GM10847 (cell line): ENCODE measurements around the gene ZFY.

Experiments used
- POLR2A ChIP-seq: IDR thresholded peaks from 2 replicates; pipeline ENCODE4 v1.6.1; 2011; ENCODE audit not compliant: insufficient read length; ENCODE audit errors: extremely low read depth

Gene ZFY

DNA sequence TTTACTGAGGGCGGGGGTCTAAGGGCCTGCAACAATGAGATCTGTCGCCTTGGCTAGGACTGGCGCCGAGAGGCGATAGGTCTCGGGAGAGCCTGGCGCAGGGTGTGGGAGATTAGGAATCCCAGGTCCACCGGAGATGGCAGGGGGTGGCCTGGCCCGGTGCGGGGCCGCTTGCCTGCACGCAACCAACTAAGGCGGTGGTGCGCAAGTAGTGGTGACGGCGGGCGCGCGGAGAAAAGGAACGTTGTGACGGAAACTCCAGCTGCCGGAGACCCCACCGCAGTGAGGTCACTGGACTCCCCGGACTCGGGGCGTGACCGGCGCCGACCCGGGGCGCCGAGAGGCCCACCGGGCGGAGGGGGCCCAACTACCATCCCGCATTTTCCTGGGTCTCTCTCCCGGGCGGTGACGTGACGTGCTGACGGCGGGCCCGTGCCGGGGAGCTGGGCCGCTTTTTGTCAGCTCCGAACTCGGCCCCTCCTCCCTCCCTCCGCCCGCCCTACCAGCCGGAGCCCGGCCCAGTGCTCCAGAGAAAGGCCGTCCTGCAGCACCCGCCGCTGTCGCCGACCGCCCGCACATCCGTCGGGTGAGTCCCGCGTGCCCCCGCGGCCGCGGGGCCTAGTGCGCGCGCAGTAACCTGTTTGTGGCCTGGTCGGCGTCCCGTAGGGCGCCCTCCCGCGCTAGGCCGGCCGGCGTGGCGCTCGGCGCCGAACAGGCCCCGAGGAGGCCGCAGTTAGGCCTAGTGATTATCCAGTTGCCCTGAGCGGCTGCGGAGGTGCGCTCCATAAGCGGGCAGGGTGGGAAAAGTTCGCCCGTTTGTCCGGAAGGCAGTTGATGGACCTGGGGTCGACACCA lies at the start of gene ZFY:
ZFY (plus strand) TSS at position 521 of the 855 bp plus-strand sequence. CDS start 18,556 bp downstream, outside the sequence.
- TF ChIP-seq POLR2A, result no peak

GRCh38 chrY:2885880-2886279 lies 49.3 kb upstream of the ZFY start:
- TF ChIP-seq POLR2A, result no peak

DNA sequence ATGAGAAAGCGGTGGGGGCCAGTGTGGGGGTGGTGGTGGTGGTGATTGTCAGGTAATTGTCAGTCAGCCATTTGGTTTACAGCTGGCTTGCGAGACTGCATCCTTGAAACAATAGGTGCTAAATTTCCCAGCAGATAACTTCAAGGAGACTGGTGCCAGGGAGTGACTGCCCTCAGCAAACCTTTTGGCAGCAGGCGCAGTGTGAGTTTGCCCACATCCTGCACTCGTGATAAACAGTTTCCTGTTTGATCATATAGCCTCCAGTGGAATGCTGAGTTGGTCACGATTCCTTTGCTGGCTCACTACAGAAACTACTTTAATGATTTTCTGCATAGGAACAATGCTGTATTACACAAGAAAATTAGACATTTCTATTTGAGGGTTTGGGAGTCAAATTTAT lies 47.8 kb upstream of the ZFY start:
- TF ChIP-seq POLR2A, result no peak

- TF ChIP-seq POLR2A, result no peak
Measured at GRCh38 chrY:2887955-2888354, 47.2 kb upstream of the ZFY start.

GRCh38 chrY:2893471-2893870 lies 41.7 kb upstream of the ZFY start:
- TF ChIP-seq POLR2A, result no peak

DNA sequence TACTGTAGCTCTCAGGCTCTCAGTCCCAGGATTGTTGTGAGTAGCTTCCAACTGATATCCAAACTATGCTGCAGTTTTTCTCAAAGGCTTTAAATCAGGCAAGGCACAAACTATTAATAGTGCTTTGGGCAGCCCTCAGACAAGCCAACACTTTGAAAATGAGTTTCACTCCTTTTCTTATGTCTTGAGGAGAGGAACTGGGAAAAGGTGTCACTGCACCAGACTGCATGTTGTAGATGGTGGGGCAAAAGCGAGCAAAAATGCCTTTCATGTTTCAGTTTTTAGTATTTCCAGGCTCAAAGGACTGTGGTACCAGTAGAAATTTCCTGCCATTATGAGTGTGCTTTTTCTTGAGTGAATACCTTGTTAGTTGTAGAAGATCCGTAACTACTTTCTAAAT lies 39.1 kb upstream of the ZFY start:
- no peak for TF ChIP-seq POLR2A

DNA sequence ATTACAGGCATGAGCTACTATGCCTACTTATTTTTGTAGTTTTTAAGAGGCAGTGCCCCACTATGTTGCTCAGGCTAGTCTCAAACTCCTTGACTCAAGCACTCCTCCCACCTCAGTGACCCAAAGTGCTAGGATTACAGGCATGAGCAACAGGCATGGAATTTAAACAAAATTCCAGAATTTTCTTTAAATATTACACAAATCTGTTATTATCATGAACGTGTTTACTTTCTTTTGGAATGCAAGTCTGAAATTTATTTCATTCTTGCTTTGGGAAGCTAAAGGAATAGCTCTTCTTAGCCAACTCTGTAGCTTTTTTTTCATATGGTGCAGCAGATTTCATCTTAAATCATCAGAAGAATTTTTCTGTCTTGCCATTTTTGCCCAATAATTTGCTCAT lies 27.8 kb upstream of the ZFY start:
- no peak for TF ChIP-seq POLR2A

- no peak for TF ChIP-seq POLR2A
Measured at GRCh38 chrY:2913066-2913815, 21.9 kb upstream of the ZFY start.

DNA sequence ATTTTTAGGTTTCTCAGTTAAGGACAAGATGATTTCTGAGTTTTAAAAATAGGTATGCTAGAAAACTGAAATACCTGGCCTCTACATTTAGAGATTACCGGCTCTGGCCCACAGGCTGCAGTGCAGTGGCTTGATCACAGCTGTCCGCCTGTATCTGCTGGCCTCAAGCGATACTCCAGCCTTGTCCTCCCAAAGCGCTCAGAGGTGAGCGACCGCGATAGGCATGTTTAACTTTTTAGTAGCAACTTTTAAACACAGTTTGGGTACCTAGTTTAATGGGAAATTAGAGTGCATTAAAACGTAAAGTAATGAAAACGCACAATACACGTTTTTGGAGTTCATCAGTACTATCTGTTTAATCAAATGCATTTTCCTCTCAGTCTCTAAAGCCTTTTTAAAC lies 1.1 kb upstream of the ZFY start:
- no peak for TF ChIP-seq POLR2A

GRCh38 chrY:2935716-2936435 lies 695 bp downstream of the ZFY start:
- TF ChIP-seq POLR2A, result no peak

DNA sequence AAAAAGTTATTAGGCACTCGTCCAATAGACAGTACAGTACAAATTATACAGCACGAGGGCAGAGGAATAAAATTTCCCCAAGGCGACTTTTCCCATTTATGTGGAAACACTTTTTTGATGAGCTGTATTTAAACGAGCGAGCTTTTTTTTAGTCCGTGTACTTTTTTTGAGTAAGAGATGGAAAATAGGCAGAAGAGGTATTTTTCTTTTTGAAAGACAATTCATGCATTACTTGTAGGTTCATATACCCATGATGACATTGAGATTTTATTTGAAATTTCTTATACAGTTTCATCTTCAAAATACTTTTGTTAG lies 1.2 kb downstream of the ZFY start:
- TF ChIP-seq POLR2A, result no peak

DNA sequence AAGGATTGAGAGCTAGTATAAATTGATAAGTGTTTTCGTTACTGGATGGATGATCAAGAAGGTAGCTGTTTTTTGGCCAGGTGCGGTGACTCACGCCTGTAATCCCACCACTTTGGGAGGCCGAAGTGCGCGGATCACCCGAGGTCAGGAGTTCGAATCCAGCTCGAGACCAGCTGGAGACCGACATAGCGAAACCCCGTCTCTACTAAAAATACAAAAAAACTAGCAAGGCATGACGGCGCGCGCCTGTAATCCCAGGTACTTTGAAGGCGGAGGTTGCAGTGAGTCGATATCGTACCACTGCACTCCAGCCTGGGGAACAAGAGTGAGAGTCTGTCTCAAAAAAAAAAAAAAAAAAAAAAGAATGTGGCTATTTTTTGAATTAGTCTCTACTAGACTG lies 2.0 kb downstream of the ZFY start:
- no peak for TF ChIP-seq POLR2A

GRCh38 chrY:2949590-2950252 lies 14.5 kb downstream of the ZFY start:
- TF ChIP-seq POLR2A, result no peak

GRCh38 chrY:2950655-2951054 lies 15.5 kb downstream of the ZFY start:
- TF ChIP-seq POLR2A, result no peak

- no peak for TF ChIP-seq POLR2A
Measured at GRCh38 chrY:2952912-2953311, 17.7 kb downstream of the ZFY start.
